ENCODE results near the gene ARHGEF17.

The ARHGEF17 gene

DNA sequence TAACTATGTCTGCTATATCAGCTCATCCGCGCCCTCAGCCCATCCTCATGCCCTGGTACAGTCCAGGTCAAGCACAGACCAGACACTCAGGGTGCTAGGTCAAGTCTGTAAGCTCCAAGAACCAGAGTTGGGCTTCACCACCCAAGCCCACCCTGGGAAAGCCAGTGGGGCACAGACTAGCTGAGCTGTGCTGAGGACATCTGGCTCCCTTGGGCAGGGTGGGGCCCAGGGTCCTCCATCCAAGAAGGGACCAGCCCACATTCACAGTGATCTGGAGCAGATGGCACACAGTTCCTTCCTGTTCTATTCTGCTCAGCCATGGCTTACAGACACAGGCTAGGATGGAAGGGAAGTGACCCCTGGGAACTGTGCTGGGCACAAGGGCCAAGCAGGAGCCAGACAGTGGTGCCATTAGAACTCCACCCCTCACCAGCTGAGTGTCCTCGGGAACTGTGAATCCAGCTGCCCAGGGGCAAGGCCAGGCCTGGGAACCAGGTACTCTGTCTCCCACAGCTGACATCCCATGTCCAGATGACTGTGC, 26.8 kb upstream of the ARHGEF17 start (continued):
- TF ChIP-seq, protein P1, sequence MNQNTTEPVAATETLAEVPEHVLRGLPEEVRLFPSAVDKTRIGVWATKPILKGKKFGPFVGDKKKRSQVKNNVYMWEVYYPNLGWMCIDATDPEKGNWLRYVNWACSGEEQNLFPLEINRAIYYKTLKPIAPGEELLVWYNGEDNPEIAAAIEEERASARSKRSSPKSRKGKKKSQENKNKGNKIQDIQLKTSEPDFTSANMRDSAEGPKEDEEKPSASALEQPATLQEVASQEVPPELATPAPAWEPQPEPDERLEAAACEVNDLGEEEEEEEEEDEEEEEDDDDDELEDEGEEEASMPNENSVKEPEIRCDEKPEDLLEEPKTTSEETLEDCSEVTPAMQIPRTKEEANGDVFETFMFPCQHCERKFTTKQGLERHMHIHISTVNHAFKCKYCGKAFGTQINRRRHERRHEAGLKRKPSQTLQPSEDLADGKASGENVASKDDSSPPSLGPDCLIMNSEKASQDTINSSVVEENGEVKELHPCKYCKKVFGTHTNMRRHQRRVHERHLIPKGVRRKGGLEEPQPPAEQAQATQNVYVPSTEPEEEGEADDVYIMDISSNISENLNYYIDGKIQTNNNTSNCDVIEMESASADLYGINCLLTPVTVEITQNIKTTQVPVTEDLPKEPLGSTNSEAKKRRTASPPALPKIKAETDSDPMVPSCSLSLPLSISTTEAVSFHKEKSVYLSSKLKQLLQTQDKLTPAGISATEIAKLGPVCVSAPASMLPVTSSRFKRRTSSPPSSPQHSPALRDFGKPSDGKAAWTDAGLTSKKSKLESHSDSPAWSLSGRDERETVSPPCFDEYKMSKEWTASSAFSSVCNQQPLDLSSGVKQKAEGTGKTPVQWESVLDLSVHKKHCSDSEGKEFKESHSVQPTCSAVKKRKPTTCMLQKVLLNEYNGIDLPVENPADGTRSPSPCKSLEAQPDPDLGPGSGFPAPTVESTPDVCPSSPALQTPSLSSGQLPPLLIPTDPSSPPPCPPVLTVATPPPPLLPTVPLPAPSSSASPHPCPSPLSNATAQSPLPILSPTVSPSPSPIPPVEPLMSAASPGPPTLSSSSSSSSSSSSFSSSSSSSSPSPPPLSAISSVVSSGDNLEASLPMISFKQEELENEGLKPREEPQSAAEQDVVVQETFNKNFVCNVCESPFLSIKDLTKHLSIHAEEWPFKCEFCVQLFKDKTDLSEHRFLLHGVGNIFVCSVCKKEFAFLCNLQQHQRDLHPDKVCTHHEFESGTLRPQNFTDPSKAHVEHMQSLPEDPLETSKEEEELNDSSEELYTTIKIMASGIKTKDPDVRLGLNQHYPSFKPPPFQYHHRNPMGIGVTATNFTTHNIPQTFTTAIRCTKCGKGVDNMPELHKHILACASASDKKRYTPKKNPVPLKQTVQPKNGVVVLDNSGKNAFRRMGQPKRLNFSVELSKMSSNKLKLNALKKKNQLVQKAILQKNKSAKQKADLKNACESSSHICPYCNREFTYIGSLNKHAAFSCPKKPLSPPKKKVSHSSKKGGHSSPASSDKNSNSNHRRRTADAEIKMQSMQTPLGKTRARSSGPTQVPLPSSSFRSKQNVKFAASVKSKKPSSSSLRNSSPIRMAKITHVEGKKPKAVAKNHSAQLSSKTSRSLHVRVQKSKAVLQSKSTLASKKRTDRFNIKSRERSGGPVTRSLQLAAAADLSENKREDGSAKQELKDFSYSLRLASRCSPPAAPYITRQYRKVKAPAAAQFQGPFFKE (tag by site-specific recombination; IDR thresholded peaks at IDR 0.05; ENCODE audit: borderline replicate concordance) = no peak
- no peak for TF ChIP-seq ZNF510 (tag by site-specific recombination; IDR thresholded peaks at IDR 0.05; ENCODE audit: insufficient replicate concordance)
- TF ChIP-seq ZNF785 (tag by site-specific recombination; IDR thresholded peaks at IDR 0.05) = no peak
- no peak for TF ChIP-seq ELK4 (IDR thresholded peaks at IDR 0.05; ENCODE audit: borderline replicate concordance, low read depth, low read length)
- no peak for TF ChIP-seq ZNF585B (tag by site-specific recombination; IDR thresholded peaks at IDR 0.05)

DNA sequence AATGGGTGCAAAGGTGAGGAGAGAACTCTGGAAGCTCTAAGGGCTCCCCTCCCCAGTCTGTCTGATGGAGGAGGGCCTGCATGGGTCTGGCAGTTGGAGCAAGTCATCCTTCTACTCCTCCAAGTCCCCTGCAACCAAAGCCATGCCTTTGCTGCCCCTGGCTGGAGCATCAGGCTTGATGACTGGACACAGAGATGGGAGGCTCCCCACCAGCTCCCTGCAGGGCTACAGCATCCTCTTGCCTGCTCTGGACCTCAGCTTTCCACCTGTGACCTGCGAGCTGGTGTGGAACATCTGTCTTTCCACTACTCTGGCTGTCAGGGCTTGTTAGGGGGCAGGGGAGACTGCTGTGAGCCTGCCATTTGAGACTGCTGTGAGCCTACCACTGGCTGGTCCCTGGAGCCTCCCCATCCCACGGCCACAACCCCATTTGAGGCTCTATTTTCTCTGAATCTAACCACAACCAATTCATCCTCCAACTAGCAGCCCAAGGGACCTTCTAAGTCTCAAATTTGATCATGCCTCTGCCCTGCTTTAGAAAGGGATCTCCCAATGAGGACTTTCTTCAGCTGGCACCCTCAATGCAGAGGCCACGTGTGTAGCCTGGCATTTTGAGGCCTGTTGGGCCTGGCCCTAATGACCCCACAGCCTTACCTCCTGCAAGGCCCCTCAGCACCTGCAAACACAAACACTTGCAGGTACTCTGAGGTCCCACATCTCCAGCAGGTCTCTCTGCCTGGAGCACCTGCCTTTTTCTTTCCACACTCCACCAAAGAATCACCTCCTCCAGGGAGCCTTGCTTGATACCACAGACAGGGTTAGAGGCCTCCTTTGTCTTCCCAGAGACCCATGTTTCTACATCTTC, 26.0 kb upstream of the ARHGEF17 start:
- no peak overlapping the region for H3K27ac ChIP-seq (ENCODE audit: extremely low read depth, low read depth, low read length)
- H3K4me3 ChIP-seq (ENCODE audit: low read depth, low read length) = no peak overlapping the region
- CTCF ChIA-PET = interaction anchor here (0.5 to 2.1 kb wide), 3 partner anchors 25 to 39 kb away, joined by 4 to 9 read pairs (median 5); no protein-coding TSS in a partner anchor
- no peaks in the 10 kb centered on the region for H3K4me1 ChIP-seq (ENCODE audit: control insufficient read depth, insufficient read depth, low read length)
- TF ChIP-seq, protein P2, sequence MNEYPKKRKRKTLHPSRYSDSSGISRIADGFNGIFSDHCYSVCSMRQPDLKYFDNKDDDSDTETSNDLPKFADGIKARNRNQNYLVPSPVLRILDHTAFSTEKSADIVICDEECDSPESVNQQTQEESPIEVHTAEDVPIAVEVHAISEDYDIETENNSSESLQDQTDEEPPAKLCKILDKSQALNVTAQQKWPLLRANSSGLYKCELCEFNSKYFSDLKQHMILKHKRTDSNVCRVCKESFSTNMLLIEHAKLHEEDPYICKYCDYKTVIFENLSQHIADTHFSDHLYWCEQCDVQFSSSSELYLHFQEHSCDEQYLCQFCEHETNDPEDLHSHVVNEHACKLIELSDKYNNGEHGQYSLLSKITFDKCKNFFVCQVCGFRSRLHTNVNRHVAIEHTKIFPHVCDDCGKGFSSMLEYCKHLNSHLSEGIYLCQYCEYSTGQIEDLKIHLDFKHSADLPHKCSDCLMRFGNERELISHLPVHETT (tag by site-specific recombination; IDR thresholded peaks at IDR 0.05) = no peak
- TF ChIP-seq YY2 (tag by site-specific recombination; IDR thresholded peaks at IDR 0.05) (no peak), KLF9 (tag by site-specific recombination; IDR thresholded peaks at IDR 0.05; ENCODE audit: low read depth) (no peak), ZNF362 (tag by site-specific recombination; IDR thresholded peaks at IDR 0.05) (no peak), ZNF768 (tag by site-specific recombination; IDR thresholded peaks at IDR 0.05) (no peak), TCF7L2 (IDR thresholded peaks at IDR 0.05; ENCODE audit: borderline replicate concordance, low read depth, low read length) (no peak), ZNF791 (tag by site-specific recombination; IDR thresholded peaks at IDR 0.05) (no peak)
- H3K36me3 ChIP-seq (ENCODE audit: control insufficient read depth in 2 of 2, insufficient read depth in 1 of 2, low read length in 2 of 2) = no peaks in the 10 kb centered on the region
- POLR2A ChIA-PET = interaction anchor here (0.6 kb wide), 1 partner anchor 25 kb away, joined by 3 read pairs; no protein-coding TSS in a partner anchor
- H3K9me3 ChIP-seq (ENCODE audit: control insufficient read depth, insufficient read depth, low read depth, low read length) = no peaks in the 10 kb centered on the region
